RWPE1 (cell line): ENCODE measurements around the gene EFNB1.

ENCODE experiments used
- CTCF ChIA-PET: fragments of 350-600 bp; sonication (Branson Sonifier 250); formaldehyde crosslinking; extraction: SDS; loops from one replicate; lab custom pipeline; 2021; lab: Yijun Ruan, JAX
- POLR2A ChIA-PET: fragments of 400-600 bp; formaldehyde crosslinking; extraction: SDS; loops from one replicate; lab custom pipeline; 2020; ENCODE audit warnings: antibody characterized with exemption; ENCODE audit not compliant: low non-redundant PET; lab: Yijun Ruan, JAX
- DNase-seq: peaks from one replicate; pipeline ENCODE4 v3.0.0; 2012; ENCODE audit warnings: low spot score
- H3K27ac ChIP-seq: fragments of 450-650 bp; 2 replicates; pipeline ENCODE4 v1.5.1; 2017
- CTCF ChIP-seq: fragments of 450-650 bp; conservative IDR thresholded peaks from 2 replicates; pipeline ENCODE4 v1.5.1; 2017; ENCODE audit warnings: low read depth, mild to moderate bottlenecking

The EFNB1 gene

GRCh38 chrX:68840256-68840655 is 11.4 kb downstream of the EFNB1 start:
- peak overlapping the region; percentile 82 for H3K27ac ChIP-seq
- POLR2A ChIA-PET, result no interaction called here
- CTCF ChIA-PET, result no interaction called here
- no peak for DNase-seq
- no peak for TF ChIP-seq CTCF

GRCh38 chrX:68841251-68842049 is 12.6 kb downstream of the EFNB1 start:
- peak overlapping the region; percentile 82 for H3K27ac ChIP-seq
- no peak for DNase-seq
- no peak for TF ChIP-seq CTCF
- ChIA-PET CTCF (no interaction called here), POLR2A (interaction anchor here (3.6 kb wide), 1 partner anchor 12 kb away, joined by 14 read pairs; the partner anchor contains the start of gene EFNB1)

- ChIA-PET CTCF (no interaction called here), POLR2A (interaction anchor here (3.6 kb wide), 1 partner anchor 13 kb away, joined by 14 read pairs; the partner anchor contains the start of gene EFNB1)
- no peak for TF ChIP-seq CTCF
- peak overlapping the region; percentile 82 for H3K27ac ChIP-seq
- DNase-seq, result no peak
Measured at GRCh38 chrX:68842351-68842750, 13.5 kb downstream of the EFNB1 start.

GRCh38 chrX:68842781-68843581 is 14.2 kb downstream of the EFNB1 start:
- ChIA-PET CTCF (no interaction called here), POLR2A (interaction anchor here (3.6 kb wide), 1 partner anchor 13 kb away, joined by 14 read pairs; the partner anchor contains the start of gene EFNB1)
- no peak for TF ChIP-seq CTCF
- H3K27ac ChIP-seq, result peak overlapping the region; percentile 82
- DNase-seq, result no peak

- peak; percentile 81 for DNase-seq
- peak overlapping the region; percentile 82 for H3K27ac ChIP-seq
- no peak for TF ChIP-seq CTCF
- CTCF ChIA-PET, result interaction anchor here (1.6 kb wide), 1 partner anchor 16 kb away, joined by 7 read pairs; no protein-coding TSS in a partner anchor
- POLR2A ChIA-PET, result interaction anchor here (0.5 to 3.6 kb wide), 2 partner anchors 14 to 197 kb away, joined by 3 to 14 read pairs; partner anchors contain the start of gene EFNB1
Measured at GRCh38 chrX:68843992-68844391, 15.2 kb downstream of the EFNB1 start.

GRCh38 chrX:68844581-68844980 is 15.8 kb downstream of the EFNB1 start:
- H3K27ac ChIP-seq, result peak overlapping the region; percentile 82
- CTCF ChIA-PET, result interaction anchor here (1.6 kb wide), 1 partner anchor 17 kb away, joined by 7 read pairs; no protein-coding TSS in a partner anchor
- DNase-seq, result no peak
- no peak for TF ChIP-seq CTCF
- POLR2A ChIA-PET, result interaction anchor here (3.6 kb wide), 1 partner anchor 15 kb away, joined by 14 read pairs; the partner anchor contains the start of gene EFNB1
